ENCODE data around the gene DMPK. TPM values are rescaled to one million over a fixed set of nuclear protein-coding genes. Genes with fewer than 3 reads are reported as not detected.
A peak's percentile ranks its signal among the peaks of the same experiment; 100 is the strongest.

The DMPK gene
- total RNA-seq, 2 experiments from 2014 or later = 14.9 to 34.7 TPM

- no peaks in the 10 kb centered on the region for H4K20me1 ChIP-seq (ENCODE audit: insufficient read depth, low read length)
- TF ChIP-seq, protein P1, sequence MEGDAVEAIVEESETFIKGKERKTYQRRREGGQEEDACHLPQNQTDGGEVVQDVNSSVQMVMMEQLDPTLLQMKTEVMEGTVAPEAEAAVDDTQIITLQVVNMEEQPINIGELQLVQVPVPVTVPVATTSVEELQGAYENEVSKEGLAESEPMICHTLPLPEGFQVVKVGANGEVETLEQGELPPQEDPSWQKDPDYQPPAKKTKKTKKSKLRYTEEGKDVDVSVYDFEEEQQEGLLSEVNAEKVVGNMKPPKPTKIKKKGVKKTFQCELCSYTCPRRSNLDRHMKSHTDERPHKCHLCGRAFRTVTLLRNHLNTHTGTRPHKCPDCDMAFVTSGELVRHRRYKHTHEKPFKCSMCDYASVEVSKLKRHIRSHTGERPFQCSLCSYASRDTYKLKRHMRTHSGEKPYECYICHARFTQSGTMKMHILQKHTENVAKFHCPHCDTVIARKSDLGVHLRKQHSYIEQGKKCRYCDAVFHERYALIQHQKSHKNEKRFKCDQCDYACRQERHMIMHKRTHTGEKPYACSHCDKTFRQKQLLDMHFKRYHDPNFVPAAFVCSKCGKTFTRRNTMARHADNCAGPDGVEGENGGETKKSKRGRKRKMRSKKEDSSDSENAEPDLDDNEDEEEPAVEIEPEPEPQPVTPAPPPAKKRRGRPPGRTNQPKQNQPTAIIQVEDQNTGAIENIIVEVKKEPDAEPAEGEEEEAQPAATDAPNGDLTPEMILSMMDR (conservative IDR thresholded peaks at IDR 0.05; ENCODE audit: low read length) = no peak
- TF ChIP-seq EZH2phosphoT487 (IDR thresholded peaks at IDR 0.05; ENCODE audit: borderline replicate concordance, low read depth, low read length) = no peak
- BruUV-seq (replicated peaks) = no TSS peak
- H3K9me2 ChIP-seq (ENCODE audit: insufficient read depth, low read length) = no peaks in the 10 kb centered on the region
- H3K4me1 ChIP-seq (ENCODE audit: insufficient read depth, low read length, poor library complexity, severe bottlenecking) = no peaks in the 10 kb centered on the region
- no peak overlapping the region for H3K4me3 ChIP-seq (ENCODE audit: low read depth, low read length, poor library complexity, severe bottlenecking)
- ChIA-PET CTCF (ENCODE audit: unreplicated experiment) (no interaction called here), POLR2A (interaction anchor here (0.6 kb wide), 1 partner anchor 834 kb away, joined by 3 read pairs; no protein-coding TSS in a partner anchor)
- H3K27ac ChIP-seq (ENCODE audit: low read depth, low read length, poor library complexity, severe bottlenecking) = no peak overlapping the region
- no peak for DNase-seq (ENCODE audit: low spot score)
- H3K4me2 ChIP-seq (ENCODE audit: low read length) = no peak overlapping the region
- intact Hi-C loops (cut with micrococcal nuclease; ENCODE audit: unreplicated experiment) = no loop called here
- H2AFZ ChIP-seq (ENCODE audit: low read length) = peak overlapping the region; percentile 35; the same call in 1 of the 2 replicates
- no peaks in the 10 kb centered on the region for H3K36me3 ChIP-seq (ENCODE audit: insufficient read depth, low read length)
- H3K9me3 ChIP-seq (ENCODE audit: low read length) = no peaks in the 10 kb centered on the region
- no peaks in the 10 kb centered on the region for H3K79me2 ChIP-seq (ENCODE audit: insufficient read depth, low read depth, low read length)
These were observed 42.5 kb downstream of the DMPK start for GRCh38 chr19:45739498-45740439.

DNA sequence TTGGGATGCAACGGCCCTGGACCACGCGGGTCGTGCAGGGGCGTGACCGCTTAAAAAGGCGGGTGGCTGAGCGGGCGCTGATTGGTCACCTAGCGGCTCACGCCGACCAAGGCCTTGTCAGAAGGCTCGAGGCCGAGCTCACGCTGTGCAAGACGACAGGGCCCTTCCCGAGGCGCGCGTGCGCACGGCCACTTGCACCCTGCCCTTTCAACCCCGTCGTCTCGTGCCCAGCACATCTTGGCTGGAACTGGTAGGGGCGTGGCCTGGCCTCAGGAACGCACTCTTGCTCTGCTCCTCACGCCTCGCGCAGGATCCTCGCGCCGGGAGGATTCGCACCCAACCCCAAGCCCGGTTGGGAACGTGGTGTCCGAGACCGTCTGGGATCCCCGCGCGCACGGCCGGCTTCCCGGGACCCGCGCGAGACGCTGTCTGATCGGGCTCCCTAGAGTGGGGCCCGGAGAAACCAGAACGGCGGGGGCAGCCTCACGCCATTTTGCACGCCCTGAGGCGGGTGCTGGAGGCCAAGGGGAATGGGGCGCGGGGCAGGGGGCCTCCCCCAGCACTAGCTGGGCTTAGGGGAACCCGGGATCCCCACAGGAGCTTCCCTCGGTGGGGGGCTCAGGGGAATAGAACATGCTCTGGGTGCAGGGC is 49.0 kb downstream of the DMPK start, which contains the start of gene MEIOSIN:
Gene MEIOSIN, plus strand, starts transcription at position 280 of the 651 bp plus-strand sequence. CDS start 1,938 bp downstream, outside the sequence.
- intact Hi-C loops (cut with micrococcal nuclease; ENCODE audit: unreplicated experiment) = no loop called here
- Histone ChIP-seq H3K36me3 (ENCODE audit: insufficient read depth, low read length) (no peaks in the 10 kb centered on the region), H2AFZ (ENCODE audit: low read length) (no peak within 1 kb of the TSS), H4K20me1 (ENCODE audit: insufficient read depth, low read length) (no peaks in the 10 kb centered on the region), H3K27ac (ENCODE audit: low read depth, low read length, poor library complexity, severe bottlenecking) (no peak within 1 kb of the TSS), H3K9me3 (ENCODE audit: low read length) (no peaks in the 10 kb centered on the region), H3K9me2 (ENCODE audit: insufficient read depth, low read length) (no peaks in the 10 kb centered on the region), H3K4me2 (ENCODE audit: low read length) (no peak within 1 kb of the TSS), H3K4me1 (ENCODE audit: insufficient read depth, low read length, poor library complexity, severe bottlenecking) (peaks cover 11% of the 10 kb centered on the region), H3K4me3 (ENCODE audit: low read depth, low read length, poor library complexity, severe bottlenecking) (no peak within 1 kb of the TSS), H3K79me2 (ENCODE audit: insufficient read depth, low read depth, low read length) (peaks cover 24% of the 10 kb centered on the region; the same call in 1 of the 2 replicates)
- CTCF ChIA-PET (ENCODE audit: unreplicated experiment) = no interaction called here
- no peak for DNase-seq (ENCODE audit: low spot score)
- TF ChIP-seq, protein P1 (conservative IDR thresholded peaks at IDR 0.05; ENCODE audit: low read length) = no peak
- no peak for TF ChIP-seq EZH2phosphoT487 (IDR thresholded peaks at IDR 0.05; ENCODE audit: borderline replicate concordance, low read depth, low read length)
- no TSS peak for BruUV-seq (replicated peaks)
- POLR2A ChIA-PET = interaction anchor here (0.7 kb wide), 1 partner anchor 16 kb away, joined by 4 read pairs; no protein-coding TSS in a partner anchor
